ENCODE data around the gene RNF121.

The RNF121 gene

DNA sequence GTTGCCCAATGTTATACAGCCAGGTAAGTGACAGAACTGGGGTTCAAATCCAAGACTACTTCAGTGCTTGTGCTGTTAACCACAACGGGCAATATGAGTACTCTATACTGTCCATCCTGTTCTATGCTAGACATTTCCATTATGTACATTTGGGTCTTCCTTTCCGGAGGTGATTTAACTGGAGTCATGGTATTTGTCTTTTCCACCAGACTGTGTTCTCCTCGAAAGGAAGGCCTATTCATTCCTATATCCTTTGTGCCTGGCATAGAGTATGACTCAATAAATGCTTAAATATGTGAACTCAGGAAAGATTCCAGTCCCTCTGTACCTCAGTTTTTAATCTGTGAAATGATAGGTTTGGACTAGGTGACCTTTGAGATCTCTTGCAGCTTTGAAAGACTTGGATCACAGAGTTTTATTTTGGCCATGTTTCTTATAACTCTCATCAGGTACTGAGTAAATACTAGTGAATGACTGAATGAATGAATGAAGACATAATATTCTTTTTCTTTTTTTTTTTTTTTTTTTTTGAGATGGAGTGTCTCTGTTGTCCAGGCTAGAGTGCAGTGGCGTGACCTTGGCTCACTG, 6.6 kb downstream of the RNF121 start:
- no peak for DNase-seq

DNA sequence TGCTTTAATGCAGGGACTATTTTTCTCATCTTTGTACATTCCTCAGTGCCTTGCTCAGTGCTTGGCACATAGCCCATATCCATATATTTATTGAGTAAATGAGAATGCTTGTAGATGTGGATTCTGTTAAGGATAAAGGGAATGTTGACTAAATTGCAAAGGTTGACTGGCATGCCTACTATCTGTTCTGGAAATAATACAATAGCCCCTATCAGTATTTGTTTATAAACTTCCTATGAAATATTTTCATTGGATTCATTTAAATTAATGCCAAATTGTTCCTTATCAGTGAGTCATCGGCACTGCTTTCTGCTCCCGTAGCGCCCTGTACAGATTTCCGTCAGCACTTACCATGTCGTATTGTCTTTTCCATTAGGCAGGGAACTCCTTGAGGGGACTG, 8.0 kb downstream of the RNF121 start:
- DNase-seq: no peak

DNA sequence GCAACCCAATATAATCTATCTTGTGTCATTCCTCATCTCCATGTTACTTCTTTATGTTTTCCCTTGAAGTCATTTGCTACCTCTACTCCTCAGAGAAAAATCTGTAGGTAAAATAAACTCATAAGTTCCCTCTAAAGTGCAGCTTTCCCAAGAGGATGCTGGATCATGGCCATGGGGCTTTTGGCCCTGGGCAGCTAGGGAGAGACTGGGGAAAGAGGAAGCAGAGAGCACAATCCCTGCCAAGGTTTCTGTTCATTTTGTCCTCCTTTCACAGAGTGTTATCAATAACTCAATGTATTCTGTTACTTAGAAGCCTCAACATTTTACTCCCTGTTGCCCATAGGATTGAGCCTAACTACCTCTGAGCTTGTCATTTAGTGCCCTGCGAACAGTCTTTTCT, 9.0 kb downstream of the RNF121 start:
- DNase-seq: no peak

DNA sequence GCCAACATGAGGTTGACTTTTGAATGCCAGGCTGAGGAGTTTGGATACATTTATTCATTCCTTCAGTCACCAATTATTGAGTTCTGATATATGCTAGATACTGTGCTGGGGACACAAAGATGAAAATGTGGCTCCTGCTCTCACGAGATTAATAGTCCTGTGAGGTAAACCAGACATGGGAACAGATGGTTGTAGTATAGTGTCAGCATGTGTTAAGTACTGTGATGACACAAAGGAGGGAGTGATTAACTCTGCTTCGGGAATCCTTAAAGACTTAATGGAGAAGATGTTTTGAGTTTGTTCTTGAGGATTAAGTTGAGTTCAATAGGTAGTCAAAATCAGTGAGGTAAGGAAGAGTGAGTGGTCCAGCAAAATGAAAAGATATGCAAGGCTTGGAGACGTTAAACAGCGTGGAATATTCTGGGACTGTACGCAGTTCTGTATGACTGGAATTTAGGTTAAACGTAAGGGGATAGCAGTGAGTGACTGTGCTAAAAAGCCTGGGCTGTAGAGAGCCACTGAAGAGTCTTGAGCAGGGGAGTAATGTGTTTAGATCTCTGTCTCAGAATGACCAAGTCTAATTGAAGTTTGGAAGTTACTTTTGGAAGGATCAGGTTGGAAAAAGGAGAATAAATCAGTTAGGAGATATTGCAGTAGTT, 11.8 kb downstream of the RNF121 start:
- peak; percentile 8 for DNase-seq

DNA sequence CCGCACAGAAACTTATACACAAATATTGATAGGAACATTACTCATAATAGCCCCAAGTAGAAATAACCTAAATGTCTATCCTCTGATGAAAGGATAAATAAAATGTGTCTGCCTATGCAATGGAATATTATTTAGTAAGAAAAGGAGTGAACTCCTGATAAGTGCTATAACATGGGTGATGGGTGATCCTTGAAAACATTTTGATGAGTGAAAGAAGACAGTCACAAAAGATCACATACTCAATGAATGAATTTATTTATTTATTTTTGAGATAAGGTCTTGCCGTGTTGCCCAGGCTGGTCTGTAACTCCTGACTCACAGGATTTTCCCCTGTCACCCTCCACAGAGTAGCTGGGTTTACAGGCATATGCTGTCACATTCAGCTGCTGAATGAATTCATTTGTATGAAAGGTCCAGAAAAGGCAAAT, 17.3 kb downstream of the RNF121 start:
- DNase-seq: no peak

DNA sequence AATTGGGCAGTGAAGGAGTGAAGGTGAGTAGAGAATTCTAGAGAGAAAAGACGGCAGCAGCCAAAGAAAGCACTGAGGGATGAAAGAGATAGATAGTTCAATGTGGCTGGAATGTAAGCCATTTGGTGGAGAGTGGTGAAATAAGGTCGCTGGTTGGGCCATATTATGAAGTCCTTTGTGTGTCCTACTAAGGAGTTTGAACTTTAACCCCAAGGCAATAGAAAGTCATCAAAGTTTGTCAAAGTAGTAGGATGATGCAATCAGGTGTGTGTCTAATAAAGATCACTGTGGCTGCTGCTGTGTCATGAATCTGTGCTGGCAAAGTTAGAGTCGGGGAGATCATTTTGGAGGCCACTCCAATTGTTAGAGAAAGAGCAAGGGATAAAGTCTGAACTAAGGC, 18.7 kb downstream of the RNF121 start:
- DNase-seq: no peak

DNA sequence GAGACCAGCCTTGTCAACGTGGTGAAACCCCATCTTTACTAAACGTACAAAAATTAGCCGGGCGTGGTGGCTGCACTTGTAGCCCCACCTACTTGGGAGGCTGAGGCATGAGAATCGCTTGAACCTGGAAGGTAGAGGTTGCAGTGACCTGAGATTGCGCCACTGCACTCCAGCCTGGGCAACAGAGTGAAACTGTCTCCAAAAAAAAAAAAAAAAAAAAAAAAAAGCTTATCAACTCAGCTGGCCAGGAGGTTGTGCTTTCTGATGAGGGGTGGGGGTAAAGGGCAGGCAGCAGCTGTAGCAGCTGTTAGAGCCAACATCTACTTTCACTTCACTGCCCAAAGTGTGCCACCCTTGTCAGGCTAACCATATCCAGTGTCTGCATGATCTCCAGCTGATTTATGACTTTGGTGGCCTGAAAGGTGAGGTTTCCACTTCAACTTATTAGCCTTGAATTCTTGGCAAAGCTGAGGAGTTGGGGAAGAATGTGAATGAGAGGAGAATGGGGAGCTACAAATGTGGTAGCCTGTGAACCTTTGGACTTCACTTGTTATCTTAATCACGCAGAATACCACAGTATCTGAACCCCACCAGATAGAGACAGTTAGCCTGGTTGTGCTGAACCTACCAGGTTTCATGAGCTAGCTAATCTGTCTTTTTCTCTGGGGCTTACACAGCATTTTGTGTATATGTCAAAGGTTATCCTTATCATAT, 19.6 kb downstream of the RNF121 start:
- DNase-seq: no peak

DNA sequence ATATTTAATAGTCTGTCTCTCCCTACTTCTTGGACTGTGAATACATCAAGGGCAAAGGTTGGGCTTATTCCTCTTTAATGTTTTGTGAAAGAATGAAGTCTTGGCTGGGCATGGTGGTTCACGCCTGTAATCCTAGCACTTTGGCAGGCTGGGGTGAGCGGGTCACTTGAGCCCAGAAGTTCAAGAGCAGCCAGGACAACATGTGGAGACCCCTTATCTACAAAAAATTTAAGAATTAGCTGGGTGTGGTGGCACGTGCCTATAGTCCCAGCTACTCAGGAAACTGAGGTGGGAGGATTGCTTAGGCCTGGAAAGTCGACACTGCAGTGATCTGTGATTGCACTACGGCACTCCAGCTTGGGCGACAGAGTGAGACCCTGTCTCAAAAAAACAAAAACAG, 20.2 kb downstream of the RNF121 start:
- no peak for DNase-seq

DNA sequence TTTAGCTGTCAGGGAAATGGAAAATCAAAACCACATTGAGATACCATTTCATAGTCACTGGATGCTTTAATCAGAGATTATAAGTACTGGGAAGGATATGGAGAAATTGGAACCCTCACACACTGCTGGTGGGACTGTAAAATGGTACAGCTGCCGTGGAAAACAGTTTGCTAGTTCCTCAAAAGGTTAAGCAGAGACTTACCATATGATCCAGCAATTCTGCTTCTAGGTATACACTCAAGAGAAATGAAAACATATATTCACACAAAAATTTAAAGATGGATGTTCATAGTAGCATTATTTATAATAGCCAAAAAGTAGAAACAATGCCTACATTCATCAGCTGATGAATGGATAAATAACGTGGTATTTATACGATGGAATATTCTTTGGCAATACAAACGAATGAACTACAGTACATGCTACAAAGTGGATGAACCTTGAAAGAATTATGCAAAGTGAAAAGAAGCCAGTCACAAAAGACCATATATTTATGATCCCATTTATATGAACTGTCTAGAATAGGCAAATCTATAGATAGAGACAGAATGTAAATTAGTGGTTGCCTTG, 23.0 kb downstream of the RNF121 start:
- no peak for DNase-seq

DNA sequence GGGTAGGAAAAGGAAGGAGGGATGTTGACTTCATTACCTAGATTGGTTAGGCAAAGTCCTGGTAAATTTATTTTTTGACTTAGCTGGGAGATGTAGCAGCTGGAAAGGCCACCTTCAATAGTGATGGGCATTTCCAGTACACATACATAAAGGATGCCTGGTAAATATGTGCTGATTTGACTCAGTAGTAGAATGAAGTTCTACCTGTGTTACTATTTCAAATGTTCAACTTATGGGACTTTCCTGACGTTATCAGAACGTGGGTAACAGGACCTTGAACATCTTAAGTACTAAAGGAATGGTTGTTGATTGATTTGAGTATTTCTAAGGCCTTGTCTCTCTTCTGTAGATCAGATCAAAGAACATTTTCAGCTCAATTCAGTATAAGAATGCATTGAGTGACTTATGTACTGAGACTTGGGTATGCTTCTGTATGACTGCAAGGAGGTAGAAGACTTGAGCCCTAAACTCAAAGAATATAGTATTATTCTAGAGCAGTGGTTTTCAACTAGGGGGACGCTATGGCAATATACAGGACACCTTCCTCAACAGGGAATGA, 27.1 kb downstream of the RNF121 start:
- DNase-seq: no peak

DNA sequence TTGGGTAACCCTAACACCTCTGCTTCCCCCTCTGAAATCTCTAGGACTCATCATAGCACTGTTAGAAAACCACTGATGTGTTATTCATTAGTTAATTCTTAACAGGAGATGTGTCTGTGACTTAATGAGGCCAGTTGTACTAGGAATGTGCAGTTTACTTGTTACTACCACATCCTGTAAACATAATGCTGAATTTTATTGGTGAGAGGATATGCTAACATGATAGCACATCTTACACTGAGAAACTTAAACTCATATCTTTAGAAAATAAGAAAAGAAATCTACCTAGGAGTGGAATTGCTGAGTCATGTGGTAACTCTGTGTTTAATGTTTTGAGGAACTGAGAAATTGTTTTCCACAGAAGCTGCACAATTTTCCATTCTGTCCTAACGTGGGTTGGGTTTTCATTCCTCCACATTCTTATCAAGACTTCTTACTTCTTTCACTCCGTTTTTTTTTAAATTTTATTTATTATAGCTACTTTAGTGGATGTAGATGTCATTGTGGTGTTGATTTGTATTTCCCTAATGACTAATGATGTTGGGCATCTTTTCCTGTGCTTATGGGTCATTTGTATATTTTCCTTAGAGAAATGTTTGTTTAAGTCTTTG, 33.7 kb downstream of the RNF121 start:
- no peak for DNase-seq

DNA sequence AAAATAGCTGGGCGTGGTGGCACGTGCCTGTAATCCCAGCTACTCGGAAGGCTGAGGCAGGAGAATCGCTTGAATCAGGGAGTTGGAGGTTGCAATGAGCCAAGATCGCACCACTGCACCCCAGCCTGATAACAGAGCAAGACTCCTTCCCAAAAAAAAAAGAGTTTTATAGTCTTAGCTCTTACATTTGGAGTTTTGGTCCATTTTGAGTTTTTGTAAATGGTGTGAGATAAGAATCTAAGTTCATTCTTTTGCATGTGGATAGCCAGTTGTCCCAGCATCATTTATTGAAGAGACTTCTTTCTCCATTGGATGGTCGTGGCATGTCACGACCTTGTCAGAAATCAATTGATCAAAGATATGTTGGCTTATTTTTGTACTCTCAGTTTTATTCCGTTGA, 34.6 kb downstream of the RNF121 start:
- no peak for DNase-seq

DNA sequence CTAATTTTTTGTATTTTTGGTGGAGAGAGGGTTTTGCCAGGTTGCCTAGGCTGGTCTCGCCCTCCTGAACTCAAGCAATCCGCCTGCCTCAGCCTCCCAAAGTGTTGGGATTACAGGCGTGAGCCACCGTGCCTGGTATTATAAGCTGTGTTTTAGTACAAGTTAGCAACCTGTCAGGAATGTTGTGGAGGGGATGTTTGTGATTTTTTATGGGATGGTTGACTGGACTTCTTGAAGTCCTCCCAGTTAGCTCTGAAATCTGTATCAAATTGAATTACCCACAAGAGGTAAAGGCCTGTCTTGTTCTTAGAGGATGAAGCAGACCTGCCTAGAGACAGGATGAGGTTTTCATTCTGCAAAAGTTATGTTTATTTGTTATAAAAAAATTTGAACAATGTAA, 35.8 kb downstream of the RNF121 start:
- DNase-seq: no peak

DNA sequence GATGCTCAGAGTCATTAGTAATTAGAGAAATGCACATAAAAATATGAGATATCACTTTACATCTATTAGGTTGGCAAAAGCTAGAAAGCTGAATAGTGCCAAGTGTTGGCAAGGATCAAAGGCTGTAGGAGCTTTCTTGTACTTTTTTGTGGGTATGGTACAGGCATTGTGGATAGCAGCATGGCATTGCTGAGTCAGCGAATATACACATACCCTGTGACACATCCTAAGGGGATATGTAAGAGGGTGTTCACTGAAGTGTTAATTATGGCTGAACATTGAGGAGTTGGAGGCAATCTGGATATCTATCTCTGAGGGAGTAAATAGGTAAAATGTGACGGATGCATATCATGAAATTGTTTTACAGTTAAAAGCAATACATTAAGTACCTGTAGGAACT, 42.8 kb downstream of the RNF121 start:
- DNase-seq: peak; percentile 36

DNA sequence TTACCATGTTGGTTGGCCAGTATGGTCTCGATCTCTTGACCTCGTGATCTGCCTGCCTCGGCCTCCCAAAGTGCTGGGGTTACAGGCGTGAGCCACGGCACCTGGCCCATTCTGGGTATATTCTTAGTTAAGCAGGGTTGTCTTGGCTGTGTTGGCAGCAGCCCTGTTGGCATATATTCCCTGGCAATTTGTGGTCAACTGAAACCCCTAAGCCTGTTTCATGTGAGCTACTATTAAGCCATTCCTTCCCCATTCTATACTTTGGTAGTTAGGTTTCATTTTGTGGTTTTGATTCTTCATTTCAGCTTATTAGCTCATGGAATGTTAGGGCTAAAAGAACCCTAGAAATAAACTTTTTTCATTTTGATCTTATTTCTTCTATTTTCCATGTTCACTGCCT, 47.7 kb downstream of the RNF121 start:
- no peak for DNase-seq

DNA sequence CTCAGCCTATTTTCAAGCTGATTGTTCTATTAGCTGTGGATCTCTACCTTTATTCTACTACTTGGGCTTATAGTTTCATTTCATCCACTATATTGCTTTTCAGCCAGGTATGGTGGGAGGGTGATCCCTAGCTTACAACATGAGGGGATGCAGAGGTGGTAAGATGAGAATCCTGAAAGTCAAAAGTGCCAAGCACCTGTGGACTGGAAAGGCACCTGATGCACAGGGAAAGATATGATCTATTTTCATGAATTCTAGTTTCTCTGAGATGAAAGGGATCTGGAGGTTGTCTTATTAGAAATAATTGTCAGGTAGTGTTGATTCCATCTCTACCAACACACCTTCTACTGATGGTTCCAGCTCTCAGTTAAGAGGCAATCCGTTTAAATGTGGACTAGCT, 48.2 kb downstream of the RNF121 start:
- DNase-seq: no peak

DNA sequence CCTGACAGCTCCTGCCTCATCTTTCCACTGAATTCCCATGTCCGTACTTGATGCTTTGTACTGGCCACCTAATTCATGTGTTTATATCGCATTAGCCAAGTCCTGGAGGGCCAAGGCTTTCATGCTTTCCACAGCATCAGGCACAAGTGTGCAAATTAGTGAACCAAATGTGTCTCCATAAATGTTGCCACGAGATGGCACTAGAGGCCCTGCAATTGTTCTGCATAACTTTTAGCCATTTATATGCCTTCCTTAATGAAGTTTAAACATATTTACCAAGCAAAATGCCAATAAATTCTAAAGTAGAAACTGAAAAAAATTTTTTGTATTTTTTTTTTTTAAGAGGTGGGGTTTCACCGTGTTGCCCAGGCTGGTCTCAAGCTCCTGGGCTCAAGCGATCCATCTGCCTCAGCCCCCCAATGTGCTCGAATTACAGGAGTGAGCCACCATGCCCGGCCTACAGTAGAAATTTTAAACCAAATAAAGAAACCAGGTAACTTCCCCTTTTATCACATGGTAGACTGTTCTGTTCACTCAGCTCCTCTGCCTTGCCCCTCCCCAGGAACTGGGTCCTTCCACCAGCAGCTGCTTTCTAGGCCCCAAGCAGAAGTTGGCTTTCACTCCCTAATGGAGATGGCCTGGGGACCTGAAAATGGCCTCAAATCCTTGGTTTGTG, 49.0 kb downstream of the RNF121 start:
- DNase-seq: peak; percentile 16

DNA sequence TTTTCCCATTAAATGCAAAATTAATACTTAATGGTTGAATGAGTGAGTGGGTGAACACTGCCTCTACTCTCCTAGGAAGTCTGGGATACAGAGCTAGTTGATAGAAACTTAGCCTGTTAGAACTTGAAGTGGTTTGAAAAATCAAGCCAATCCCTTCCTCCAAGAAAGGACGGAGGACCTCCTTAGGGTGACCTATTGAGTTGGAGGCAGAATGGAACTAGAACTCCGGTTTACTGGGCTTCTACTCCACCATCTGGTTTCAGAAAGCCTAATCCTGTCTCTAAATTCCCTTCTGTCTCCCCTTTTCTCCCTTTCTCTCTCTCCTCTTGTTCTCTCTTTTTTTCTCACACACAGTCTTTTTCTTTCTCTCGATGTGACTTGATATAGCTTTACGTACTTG, 50.2 kb downstream of the RNF121 start:
- DNase-seq: no peak

DNA sequence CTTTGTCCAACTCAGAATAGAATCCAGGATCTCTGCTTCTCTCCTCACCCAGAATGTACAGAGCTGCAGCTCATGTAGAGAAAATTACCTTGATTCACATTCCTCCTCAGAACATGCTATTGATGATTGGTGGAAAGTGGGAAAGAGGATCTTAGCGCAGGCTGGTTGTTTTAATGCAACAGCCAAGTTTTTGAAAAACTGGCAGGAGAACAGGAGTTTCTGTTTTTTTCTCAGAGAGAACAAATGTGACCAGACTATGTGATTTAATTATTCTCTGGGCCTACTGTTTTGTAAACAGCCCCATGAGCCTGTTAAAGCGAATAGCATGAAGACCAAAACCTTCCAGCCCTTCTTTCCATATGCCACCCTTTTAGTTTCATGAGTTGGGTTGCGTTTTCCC, 50.8 kb downstream of the RNF121 start:
- no peak for DNase-seq

DNA sequence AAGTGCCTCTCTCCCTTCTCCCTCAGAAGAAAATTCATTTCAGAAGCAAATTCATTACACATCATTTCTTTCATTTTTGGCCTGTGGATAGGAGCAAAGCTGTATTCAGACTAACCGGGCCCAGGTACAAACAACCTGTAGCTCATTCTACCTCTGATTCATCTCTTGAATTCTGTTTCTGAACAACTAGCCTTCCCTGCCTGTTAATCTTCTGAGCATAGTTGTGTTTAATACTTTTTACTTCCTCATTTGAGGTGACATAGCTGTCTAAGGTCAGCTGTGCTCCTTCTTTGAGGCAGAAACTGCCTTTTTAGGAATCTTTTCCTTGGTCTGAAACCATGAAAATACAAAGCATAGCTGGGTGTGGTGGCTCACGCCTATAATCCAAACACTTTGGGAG, 57.3 kb downstream of the RNF121 start:
- DNase-seq: no peak

DNA sequence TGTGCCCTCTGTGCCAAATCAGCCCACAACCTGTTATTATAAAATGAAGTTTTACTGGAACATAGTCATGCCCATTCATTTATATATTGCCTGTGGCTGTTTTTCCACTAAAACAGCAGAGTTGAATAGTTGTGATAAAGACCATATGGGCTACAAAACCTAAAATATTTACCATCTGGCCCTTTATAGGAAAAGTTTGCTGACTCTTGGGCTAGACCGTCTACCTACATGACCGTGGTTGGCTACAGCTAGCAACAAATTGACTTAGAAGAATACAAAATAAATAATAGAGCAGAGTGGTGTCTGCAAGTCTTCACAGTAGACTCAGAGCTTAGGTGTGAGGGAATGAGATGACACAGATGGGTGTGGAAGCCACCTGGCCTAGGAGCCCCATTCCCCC, 58.7 kb downstream of the RNF121 start:
- no peak for DNase-seq

DNA sequence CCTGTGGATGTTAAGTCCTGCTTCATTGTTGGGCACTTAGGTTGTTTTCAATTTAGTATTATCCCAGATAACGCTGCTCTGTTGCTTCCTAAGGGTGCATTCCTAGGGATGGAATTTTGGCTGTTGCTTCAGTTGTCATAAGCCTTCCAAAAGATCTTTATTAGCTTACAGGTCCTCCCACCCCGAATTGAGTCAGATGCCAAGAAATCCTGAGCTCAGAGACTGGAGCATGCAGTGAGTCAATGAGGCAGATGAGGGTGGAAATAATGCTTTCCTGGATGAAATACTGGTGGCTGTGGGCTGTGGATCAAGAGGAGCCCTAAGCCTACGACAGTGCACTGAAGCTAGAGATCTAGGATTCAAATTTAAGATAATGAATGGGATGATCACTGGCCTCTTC, 59.2 kb downstream of the RNF121 start:
- DNase-seq: no peak

DNA sequence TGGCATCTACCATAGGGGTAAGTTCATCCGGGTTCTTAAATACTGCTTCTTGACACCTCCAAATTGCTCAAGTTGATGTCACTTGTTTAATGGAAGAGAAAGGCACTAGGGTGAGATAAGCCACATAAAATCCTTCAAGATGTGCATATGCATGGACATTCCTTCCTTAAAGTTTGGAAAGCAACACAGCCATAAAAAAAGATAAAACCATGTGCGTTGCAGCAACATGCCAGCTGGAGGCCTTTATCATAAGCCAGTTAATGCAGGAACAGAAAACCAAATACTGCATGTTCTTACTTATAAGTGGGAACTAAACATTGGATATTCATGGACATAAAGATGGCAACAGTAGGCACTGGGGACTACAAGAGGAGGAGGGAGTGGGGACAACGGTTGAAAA, 61.9 kb downstream of the RNF121 start:
- DNase-seq: no peak
